Cerebellar nuclear complex (tissue), 1 donor: Measurements from ENCODE around the gene XRRA1.
"Not testable (repeated sequence)": the region's sequence is repeated elsewhere in the genome, so short reads cannot be mapped to it uniquely, and the experiment has no call there.

Experiments
- DNase-seq, 2 experiments: peaks; one replicate each; lab custom pipeline; 2025; lab: John Stamatoyannopoulos, UW

Gene XRRA1

DNA sequence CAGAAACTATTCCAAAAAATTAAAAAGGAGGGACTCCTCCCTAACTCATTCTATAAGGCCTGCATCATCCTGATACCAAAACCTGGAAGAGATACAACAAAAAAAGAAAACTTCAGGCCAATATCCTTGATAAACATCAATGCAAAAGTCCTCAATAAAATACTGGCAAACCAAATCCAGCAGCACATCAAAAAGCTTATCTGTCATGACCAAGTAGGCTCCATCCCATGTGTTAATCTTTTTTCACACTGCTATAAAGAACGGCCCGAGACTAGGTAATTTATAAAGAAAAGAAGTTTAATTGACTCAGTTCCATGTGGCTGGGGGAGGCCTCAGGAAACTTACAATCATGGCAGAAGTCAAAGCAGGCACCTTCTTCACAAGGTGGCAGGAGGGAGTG is 123.3 kb downstream of the XRRA1 start:
- not testable (repeated sequence) for DNase-seq

DNA sequence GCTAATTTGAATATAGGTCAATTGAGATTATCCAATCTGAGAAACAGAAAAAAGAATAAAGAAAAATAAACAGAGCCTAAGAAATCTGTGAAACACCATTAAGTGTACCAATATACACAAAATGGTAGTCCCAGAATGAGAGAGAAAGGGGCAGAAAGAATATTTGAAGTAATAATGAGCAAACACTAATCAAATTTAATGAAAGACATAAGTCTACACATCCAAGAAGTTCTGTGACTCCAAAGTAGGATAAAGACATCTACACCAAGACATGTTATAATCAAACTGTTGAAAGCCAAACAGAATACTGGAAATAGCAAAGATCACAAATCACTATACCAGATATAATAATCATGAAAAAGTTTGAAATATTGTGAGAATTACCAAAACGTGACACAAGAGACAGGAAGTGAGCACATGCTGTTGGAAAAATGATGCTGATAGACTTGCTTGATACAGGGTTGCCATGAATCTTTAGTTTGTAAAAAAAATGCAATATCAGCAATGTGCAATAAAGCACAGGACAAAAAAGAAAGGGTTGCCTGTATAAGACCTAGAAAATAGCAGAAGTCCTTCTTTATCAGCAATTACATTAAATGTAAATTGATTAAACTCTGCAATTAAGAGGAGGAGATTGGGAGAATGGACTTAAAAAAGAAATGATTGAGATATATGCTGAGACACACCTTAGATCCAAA is 124.5 kb downstream of the XRRA1 start:
- no peak for DNase-seq

DNA sequence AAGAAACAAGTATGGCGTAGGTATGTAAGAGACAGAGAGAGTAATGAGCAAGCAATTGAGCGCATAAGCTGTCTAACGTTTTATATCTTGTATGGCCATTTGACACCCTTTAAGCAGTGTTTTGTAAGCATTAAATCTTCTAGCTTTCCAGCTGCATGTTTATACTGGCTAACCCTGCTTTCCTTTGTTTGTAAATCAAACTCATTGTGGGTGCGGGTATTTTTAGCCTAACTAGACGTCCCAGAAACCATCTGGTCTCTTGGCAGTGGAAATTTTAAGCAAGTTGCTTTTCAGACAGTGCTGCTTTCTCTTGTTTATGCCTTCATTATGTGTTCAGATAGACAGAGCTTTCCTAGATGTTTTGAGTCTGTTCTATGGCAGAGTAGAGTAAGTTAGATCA is 126.7 kb downstream of the XRRA1 start:
- DNase-seq: peak in 1 of 2 experiments; percentile 32

GRCh38 chr11:74820763-74821162 is 128.1 kb downstream of the XRRA1 start:
- no peak for DNase-seq

GRCh38 chr11:74819400-74819799 is 129.5 kb downstream of the XRRA1 start:
- DNase-seq: no peak

GRCh38 chr11:74818283-74818946 is 130.5 kb downstream of the XRRA1 start:
- no peak for DNase-seq

DNA sequence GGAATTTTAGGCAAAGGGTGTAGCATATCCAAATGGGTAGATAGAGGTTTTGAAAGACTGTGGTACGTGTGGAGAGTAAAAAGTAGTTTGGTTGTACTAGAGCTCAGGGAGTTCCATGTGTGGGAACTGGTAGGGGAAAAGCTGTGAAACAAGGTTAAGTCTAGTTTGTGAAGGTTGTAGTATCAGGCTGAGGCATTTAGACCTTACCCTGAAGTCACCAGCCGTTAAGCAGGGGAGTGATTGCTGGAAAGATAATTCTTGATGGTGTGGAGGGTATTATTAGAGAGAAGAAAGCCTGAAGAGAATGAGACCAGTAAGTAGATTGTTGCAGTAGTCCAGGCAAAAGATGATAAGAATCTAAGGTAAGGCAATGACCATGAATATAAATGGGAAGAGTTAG is 132.2 kb downstream of the XRRA1 start:
- DNase-seq: no peak

GRCh38 chr11:74815966-74816365 is 132.9 kb downstream of the XRRA1 start:
- no peak for DNase-seq

- DNase-seq: no peak
Measured at GRCh38 chr11:74809801-74810200, 139.1 kb downstream of the XRRA1 start.

- no peak for DNase-seq
Measured at GRCh38 chr11:74806267-74806666, 142.6 kb downstream of the XRRA1 start.

DNA sequence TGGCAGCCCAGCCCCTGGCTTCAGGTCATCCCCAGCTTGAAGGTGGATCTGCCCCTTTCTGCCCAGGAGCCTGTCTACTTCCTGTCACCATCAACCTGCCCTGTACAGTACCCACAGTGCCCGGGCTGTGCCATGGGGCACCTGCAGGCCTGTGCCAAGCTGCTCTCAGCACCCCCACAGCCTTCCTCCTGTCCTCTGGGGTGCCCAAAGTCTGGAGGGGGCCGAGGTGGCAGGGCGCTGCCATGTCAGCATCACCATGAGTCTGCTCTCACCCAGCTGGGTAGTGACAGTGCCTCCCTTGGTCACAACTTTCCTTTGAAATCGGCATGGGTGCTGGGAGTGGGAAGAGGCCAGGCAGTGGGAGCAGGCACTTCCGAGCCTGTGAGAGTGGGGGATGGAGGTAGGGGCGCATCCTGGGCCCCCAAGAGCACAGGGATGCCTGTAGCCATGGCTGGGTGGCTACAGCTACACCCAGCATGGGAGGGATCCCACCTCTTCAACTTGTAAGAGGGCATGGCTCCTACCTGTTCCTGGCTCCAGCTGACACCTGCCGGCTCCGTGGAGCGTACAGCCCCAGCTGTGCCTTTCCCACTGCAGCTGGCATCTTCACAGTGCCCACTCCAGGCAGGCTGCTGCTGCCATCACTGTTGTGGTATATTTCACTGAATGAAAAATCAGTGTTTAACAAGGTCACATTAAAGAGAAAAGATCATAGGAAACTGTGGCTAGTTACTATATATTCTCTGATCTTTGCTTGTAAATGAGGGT is 157.4 kb downstream of the XRRA1 start:
- DNase-seq: no peak
